NCI-H1436 treated with DMSO at 0.1 percent for 48 hours (cell line): Measurements from ENCODE around the gene CXorf51A.
"Not testable (repeated sequence)": the region's sequence is repeated elsewhere in the genome, so short reads cannot be mapped to it uniquely, and the experiment has no call there.

ENCODE experiments used
- DNase-seq: peaks from one replicate; lab custom pipeline; 2025; lab: John Stamatoyannopoulos, UW

CXorf51A gene

GRCh38 chrX:146814644-146815043 lies at the start of gene CXorf51A:
Gene CXorf51A, minus strand, starts transcription at chrX:146814744. Its CDS starts 21 bp downstream, at chrX:146814723.
- not testable (repeated sequence) for DNase-seq

GRCh38 chrX:146863566-146863965 lies 49.0 kb upstream of the CXorf51A start:
- DNase-seq: no peak

- DNase-seq: no peak
These were observed 39.7 kb upstream of the CXorf51A start for GRCh38 chrX:146854281-146854680.

GRCh38 chrX:146831994-146832393 lies 17.4 kb upstream of the CXorf51A start:
- no peak for DNase-seq

GRCh38 chrX:146809471-146809870 lies 5.1 kb downstream of the CXorf51A start, which contains the start of gene CXorf51B:
Gene CXorf51B, plus strand, starts transcription at chrX:146809771. Its CDS starts 21 bp downstream, at chrX:146809792.
- DNase-seq: not testable (repeated sequence)
